Gastrocnemius medialis (tissue), 4 donors: ENCODE measurements around the gene RETREG1.

Source experiments
- POLR2A ChIP-seq, 2 donors: fragments of 450-650 bp; IDR thresholded peaks; one replicate each; pipeline ENCODE4 v1.6.1; 2017; ENCODE audit warnings: antibody characterized with exemption in 2 of 2, mild to moderate bottlenecking in 2 of 2, moderate library complexity in 2 of 2
- TF ChIP-seq, protein P1 (sequence below), 5 experiments: fragments of 450-650 bp in 3 of 5; fragments of 200-600 bp in 2 of 5; sonication (generic) in 2 of 5; IDR thresholded peaks in 4 of 5; conservative IDR thresholded peaks in 1 of 5; 1 replicate in 4 of 5; 2 replicates in 1 of 5; pipeline ENCODE4 v1.5.1; 2016 to 2019; ENCODE audit warnings: antibody characterized with exemption in 5 of 5, mild to moderate bottlenecking in 3 of 5, moderate library complexity in 3 of 5

DNA sequence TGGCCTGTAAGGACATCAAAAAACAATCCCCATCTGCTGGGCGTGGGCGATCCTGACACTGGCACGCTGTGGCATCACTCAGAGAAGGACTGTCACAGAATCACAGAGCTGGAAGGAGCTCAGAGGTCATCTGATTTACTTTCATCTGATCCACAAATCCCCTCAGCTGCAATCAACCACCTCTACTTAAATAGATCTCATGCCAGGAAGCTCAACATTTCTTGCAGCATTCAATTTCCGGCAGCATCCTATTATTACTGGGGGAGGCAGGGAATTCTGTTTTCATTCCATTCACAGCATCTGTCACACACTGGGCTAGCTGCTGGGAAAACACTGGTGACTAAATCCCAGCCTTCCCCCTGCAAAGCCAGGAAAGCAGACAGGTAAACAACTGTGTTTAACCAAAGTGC, 38.3 kb downstream of the RETREG1 start:
- TF ChIP-seq, protein P1, sequence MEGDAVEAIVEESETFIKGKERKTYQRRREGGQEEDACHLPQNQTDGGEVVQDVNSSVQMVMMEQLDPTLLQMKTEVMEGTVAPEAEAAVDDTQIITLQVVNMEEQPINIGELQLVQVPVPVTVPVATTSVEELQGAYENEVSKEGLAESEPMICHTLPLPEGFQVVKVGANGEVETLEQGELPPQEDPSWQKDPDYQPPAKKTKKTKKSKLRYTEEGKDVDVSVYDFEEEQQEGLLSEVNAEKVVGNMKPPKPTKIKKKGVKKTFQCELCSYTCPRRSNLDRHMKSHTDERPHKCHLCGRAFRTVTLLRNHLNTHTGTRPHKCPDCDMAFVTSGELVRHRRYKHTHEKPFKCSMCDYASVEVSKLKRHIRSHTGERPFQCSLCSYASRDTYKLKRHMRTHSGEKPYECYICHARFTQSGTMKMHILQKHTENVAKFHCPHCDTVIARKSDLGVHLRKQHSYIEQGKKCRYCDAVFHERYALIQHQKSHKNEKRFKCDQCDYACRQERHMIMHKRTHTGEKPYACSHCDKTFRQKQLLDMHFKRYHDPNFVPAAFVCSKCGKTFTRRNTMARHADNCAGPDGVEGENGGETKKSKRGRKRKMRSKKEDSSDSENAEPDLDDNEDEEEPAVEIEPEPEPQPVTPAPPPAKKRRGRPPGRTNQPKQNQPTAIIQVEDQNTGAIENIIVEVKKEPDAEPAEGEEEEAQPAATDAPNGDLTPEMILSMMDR (IDR thresholded peaks at IDR 0.05 in 4 of 5, conservative IDR thresholded peaks at IDR 0.05 in 1 of 5), result no peak
- no peak for TF ChIP-seq POLR2A (IDR thresholded peaks at IDR 0.05)
